BJ (cell line): Measurements from ENCODE around the gene KXD1. TPM values are rescaled to one million over a fixed set of nuclear protein-coding genes. Genes with fewer than 3 reads are reported as not detected.
"Not testable (repeated sequence)": the region's sequence is repeated elsewhere in the genome, so short reads cannot be mapped to it uniquely, and the experiment has no call there.

Experiments
- CTCF ChIA-PET: fragments of 350-600 bp; formaldehyde crosslinking; extraction: SDS; loops from one replicate; lab custom pipeline; 2021; ENCODE audit warnings: antibody characterized with exemption, inconsistent platforms; lab: Yijun Ruan, JAX
- POLR2A ChIA-PET: fragments of 300-600 bp; sonication (Branson Sonifier 250); formaldehyde crosslinking; extraction: SDS; loops from one replicate; lab custom pipeline; 2021; ENCODE audit warnings: antibody characterized with exemption; lab: Charles Lee
- DNase-seq: peaks from one replicate; pipeline ENCODE4 v3.0.0-alpha.2; 2011; ENCODE audit warnings: low read depth
- H3K27me3 ChIP-seq: 2 replicates; pipeline ENCODE4 v1.6.0; 2011; ENCODE audit warnings: low read length; ENCODE audit not compliant: control insufficient read depth, insufficient read depth
- H3K36me3 ChIP-seq: 2 replicates; pipeline ENCODE4 v1.5.1; 2011; ENCODE audit warnings: low read length; ENCODE audit not compliant: control insufficient read depth, insufficient read depth
- H3K4me3 ChIP-seq: 2 replicates; pipeline ENCODE4 v1.5.1; 2011; ENCODE audit warnings: low read depth, mild to moderate bottlenecking, control low read depth, low read length
- polyA plus RNA-seq: library from polyadenylated mRNA; depleted of rRNA; stranded (reverse); fragments of >200 nt; gene quantifications from 2 replicates; pipeline ENCODE4 v1.2.3, GENCODE V29; 2011
- TF ChIP-seq, protein P1 (sequence below): IDR thresholded peaks from 2 replicates; pipeline ENCODE4 v1.5.1; 2011; ENCODE audit warnings: low read depth, mild to moderate bottlenecking, control low read depth, inconsistent platforms, low read length, moderate library complexity; ENCODE audit not compliant: insufficient read depth

Gene KXD1
- polyA plus RNA-seq, 1 experiment: 163 TPM

DNA sequence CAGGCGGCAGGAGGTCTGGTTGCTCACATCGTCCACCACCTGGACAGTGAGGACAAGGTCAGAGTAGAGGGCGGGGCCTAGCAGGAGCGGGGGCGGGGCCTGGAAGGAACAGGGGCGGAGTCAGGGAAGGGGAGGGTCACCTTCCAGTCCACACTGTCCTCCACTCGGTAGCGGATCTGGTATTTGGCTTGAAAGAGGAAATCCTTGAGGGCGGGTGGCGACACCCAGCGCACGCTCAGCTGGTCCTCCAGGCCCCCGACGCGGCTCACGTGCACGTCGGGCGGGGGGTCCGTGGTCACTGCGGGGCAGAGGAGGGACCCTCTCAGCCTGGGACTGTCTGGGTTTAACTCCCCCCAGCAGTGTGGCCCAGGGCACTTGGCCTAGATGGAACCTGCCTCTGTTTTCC lies 39.1 kb downstream of the KXD1 start:
- H3K36me3 ChIP-seq: no peaks in the 10 kb centered on the region
- no peak for DNase-seq
- ChIA-PET CTCF (interaction anchor here (1.2 to 6.1 kb wide), 3 partner anchors 9 to 251 kb away, joined by 4 to 40 read pairs (median 5); partner anchors contain the start of gene TMEM59L), POLR2A (no interaction called here)
- H3K27me3 ChIP-seq: no peaks in the 10 kb centered on the region
- TF ChIP-seq, protein P1, sequence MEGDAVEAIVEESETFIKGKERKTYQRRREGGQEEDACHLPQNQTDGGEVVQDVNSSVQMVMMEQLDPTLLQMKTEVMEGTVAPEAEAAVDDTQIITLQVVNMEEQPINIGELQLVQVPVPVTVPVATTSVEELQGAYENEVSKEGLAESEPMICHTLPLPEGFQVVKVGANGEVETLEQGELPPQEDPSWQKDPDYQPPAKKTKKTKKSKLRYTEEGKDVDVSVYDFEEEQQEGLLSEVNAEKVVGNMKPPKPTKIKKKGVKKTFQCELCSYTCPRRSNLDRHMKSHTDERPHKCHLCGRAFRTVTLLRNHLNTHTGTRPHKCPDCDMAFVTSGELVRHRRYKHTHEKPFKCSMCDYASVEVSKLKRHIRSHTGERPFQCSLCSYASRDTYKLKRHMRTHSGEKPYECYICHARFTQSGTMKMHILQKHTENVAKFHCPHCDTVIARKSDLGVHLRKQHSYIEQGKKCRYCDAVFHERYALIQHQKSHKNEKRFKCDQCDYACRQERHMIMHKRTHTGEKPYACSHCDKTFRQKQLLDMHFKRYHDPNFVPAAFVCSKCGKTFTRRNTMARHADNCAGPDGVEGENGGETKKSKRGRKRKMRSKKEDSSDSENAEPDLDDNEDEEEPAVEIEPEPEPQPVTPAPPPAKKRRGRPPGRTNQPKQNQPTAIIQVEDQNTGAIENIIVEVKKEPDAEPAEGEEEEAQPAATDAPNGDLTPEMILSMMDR: no peak
- no peak overlapping the region for H3K4me3 ChIP-seq

DNA sequence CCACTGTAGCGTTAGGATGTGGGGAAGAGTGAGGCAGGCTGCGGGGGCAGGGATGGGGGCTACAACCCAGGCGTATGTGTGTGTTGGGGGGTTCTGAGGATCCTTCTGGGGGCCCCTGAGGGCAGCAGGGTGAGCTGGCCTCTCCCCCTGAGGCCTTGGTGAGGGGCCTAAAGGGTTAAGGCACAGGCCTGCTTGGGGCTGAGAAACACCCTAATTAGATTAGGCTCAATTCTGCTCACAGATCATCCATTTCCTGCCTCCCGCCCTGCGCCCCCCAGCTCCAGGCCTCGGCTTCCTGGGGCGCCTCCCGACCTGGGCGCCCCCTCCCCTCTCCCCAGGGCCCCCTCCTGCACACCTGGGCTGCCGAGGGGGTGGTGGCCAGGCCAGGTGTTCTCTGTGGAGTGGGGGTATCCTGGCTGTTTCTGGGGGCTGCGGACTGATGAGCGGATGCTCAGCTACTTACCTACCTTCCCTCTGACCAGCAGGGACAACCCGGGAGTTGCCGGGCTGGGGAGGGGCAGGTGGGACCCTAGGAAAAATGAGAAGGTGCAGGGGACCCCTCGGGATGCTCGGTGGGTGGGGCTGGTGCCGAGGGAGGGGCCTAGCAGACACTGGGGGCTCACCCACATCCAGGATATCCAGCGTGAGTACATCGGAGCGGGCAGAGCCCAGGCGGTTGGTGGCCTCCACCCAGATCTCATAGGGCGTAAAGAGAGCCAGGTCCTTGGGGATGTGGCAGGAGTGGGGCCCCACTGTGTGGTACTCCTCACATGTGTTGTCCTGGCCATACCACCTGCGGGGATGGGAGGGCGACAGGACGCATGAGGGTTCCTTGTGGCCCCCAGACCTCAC lies 40.4 kb downstream of the KXD1 start:
- DNase-seq: no peak
- no peaks in the 10 kb centered on the region for H3K27me3 ChIP-seq
- H3K36me3 ChIP-seq: no peaks in the 10 kb centered on the region
- TF ChIP-seq, protein P1: no peak
- no peak overlapping the region for H3K4me3 ChIP-seq
- ChIA-PET CTCF (interaction anchor here (0.9 to 3.2 kb wide), 4 partner anchors 9 to 250 kb away, joined by 3 to 15 read pairs (median 4); partner anchors contain the start of gene REX1BD), POLR2A (no interaction called here)

DNA sequence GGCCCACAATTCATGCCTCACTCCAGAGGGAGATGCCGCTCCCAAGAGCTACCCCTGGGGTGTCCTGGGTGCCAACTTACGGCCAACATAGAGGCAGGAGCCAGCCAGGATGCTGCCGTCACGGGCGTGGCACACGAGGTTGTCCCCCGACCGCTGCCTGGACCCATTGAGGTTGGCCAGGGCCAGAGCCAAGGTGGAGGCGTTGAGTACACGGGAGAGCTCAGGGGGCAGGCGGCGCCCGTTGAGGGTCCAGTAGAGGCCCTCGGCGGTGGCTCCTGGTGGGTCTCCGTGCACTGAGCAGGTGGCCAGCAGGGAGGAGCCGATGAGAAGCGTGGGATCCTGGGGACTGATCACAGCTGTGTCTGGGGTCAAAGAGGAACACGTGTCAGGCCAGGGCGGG lies 41.8 kb downstream of the KXD1 start:
- CTCF ChIA-PET: interaction anchor here (3.2 kb wide), 1 partner anchor 248 kb away, joined by 15 read pairs; no protein-coding TSS in a partner anchor
- Histone ChIP-seq H3K27me3 (peaks cover 2% of the 10 kb centered on the region; the same call in 1 of the 2 replicates), H3K4me3 (no peak overlapping the region), H3K36me3 (no peaks in the 10 kb centered on the region)
- TF ChIP-seq, protein P1: no peak
- DNase-seq: no peak
- POLR2A ChIA-PET: no interaction called here

DNA sequence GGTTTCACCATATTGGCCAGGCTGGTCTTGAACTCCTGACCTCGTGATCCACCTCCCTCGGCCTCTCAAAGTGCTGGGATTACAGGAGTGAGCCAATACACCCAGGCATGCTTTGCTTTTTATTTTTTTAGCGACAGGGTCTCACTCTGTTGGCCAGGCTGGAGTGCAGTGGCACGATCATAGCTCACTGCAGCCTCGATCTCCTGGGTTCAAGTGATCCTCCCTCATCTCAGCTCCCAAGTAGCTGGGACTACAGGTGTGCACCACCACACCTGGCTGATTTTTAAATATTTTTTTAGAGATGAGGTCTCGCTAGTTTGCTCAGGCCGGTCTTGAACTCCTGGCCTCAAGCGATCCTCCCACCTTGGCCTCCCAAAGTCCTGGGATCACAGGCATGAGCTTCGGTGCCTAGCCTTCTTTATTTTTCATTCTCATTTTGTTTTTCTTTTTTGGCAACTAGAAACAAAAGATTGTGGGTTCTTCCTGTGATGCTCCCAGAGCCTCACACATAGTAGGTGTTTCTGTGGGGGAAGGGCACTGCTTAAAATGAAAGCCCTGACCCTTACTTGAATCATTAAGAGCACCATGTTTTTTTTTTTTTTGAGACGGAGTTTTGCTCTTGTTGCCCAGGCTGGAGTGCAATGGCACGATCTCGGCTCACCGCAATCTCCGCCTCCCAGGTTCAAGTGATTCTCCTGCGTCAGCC lies 43.2 kb downstream of the KXD1 start:
- H3K4me3 ChIP-seq, H3K36me3 ChIP-seq, POLR2A ChIA-PET, DNase-seq, H3K27me3 ChIP-seq: not testable (repeated sequence)
- CTCF ChIA-PET: interaction anchor here (3.2 kb wide), 1 partner anchor 247 kb away, joined by 15 read pairs; no protein-coding TSS in a partner anchor

DNA sequence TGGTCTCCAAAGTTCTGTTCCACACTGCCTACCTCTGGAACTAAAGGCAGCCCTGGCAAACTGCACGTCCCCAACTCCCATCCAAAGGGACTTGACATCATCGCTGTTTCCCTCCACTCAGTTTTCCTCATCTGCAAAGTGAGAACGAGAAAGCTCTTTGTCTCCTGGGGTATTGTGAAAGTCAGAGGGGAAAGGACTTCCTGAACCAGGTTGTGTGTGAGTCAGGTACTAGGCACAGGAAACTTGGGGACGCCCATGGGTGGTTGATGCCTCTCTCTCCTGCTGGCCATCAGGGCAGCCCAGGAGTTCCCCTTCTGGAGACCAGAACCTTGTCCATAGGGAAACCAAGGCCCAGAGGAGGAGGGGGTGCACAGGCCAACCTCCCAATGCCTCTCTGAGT lies 44.2 kb downstream of the KXD1 start:
- TF ChIP-seq, protein P1: no peak
- H3K36me3 ChIP-seq: no peaks in the 10 kb centered on the region
- no peak overlapping the region for H3K4me3 ChIP-seq
- POLR2A ChIA-PET: no interaction called here
- CTCF ChIA-PET: no interaction called here
- peaks cover 11% of the 10 kb centered on the region for H3K27me3 ChIP-seq
- DNase-seq: no peak
